OCI-LY7 (cell line): ENCODE results near the gene TNS1.

Experiments used
- CTCF ChIP-seq: fragments of 200-600 bp; sonication (generic); conservative IDR thresholded peaks from 2 replicates; pipeline ENCODE4 v1.5.1; 2014; ENCODE audit warnings: mild to moderate bottlenecking, antibody characterized with exemption, low read length, moderate library complexity, mixed read lengths
- EZH2phosphoT487 ChIP-seq: fragments of 200-600 bp; sonication (generic); IDR thresholded peaks from 2 replicates; pipeline ENCODE4 v1.6.1; 2018; ENCODE audit warnings: low read depth, borderline replicate concordance, mild to moderate bottlenecking, mixed run types, antibody characterized with exemption, low read length, moderate library complexity, mixed read lengths

GRCh38 chr2:218013289-218013688, 10.5 kb upstream of the TNS1 start:
- TF ChIP-seq CTCF = no peak
- no peak for TF ChIP-seq EZH2phosphoT487
